HG03108 (cell line): ENCODE data around the gene CACNA2D3.
"Not testable (repeated sequence)": the region's sequence is repeated elsewhere in the genome, so short reads cannot be mapped to it uniquely, and the experiment has no call there.

Experiments used
- ATAC-seq: cut with Tn5 transposase; IDR thresholded peaks from one replicate; pipeline ENCODE4 v1.9.1; 2021; ENCODE audit warnings: moderate library complexity; ENCODE audit not compliant: unreplicated experiment

Gene CACNA2D3

DNA sequence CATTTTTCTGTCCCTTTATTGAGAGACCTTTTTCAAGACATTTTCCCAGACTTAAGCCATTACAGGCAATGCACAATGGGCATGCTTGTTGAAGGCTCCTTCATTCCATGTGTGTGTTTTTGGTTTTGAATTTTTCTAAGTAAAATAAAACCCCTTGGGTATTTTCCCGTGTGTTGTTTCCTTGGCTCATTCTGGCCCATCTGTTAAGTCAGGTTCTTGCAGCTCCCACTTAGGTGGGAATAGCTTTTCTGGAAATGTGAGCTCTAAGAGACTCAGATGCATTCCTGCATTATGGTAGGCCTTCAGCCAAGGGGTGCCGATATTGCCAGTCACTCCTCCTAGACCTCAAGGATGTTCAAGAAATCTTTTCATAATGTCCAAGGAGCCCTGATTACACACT lies 314.9 kb downstream of the CACNA2D3 start:
- ATAC-seq: no peak

DNA sequence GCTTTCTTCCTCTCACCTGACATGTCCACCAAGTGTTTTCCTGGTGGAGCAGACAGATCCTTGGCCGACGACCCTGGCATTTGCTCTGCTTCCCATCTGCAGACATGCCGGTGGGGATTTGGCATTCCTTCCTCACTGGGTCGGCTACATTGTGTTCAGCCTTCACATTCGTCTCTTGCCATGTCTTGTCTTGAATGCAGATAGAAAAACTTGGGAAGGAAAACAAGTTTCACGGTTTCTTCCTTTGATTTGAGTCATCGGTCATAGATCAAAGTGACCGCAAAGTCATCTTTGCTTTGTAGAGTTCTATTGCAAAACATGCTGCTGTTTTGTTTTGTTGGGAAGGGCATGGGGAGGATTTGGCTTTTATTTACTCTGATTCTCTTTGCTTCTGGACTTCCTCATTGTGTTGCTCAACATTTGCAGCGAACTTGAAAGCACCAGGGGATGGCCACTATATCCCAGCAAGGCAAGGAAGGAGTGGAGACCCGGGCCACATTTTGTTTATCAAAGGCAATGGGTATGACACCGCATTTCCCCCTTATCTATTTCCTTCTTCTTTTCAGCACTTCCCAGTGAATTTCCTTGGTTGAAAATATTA lies 321.3 kb downstream of the CACNA2D3 start:
- no peak for ATAC-seq

DNA sequence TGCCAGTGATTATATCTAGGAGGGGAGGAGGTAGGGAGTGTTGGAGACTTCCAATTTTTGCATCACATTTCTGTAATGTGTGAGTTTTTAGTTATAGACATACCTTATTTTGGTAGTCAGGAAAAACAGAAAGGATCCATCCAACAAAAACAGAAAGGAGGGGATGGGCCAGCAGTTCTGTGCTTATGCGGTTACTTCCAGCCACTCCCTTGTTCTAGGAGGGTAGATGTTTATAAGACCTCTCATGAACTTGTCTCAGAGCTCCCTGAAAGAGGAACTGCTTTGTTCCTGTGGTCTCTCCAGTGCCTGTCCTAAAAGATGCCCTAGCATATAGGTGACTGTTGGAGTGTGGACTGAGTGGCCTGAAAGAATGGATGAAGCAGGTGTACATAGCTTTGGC lies 323.3 kb downstream of the CACNA2D3 start:
- ATAC-seq: no peak

DNA sequence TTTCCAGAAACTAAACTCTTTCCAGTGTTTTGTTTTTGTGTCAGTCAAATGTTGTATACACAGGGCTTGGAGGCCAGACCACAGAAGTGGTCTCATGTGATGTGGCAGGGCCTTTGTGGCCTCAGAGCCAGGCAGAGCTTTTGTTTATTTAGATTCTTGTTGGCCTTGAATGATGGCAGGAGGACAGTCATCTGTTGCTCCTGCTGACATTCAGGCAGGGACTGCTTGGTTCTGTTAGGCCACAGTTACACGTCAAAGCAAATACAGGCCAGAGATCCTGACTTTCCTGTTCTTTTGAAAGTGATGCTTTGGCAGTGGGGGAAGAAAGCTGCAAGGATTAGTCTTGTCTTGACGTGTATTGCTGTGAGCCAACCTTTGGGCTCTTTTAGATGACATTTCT lies 325.1 kb downstream of the CACNA2D3 start:
- no peak for ATAC-seq

DNA sequence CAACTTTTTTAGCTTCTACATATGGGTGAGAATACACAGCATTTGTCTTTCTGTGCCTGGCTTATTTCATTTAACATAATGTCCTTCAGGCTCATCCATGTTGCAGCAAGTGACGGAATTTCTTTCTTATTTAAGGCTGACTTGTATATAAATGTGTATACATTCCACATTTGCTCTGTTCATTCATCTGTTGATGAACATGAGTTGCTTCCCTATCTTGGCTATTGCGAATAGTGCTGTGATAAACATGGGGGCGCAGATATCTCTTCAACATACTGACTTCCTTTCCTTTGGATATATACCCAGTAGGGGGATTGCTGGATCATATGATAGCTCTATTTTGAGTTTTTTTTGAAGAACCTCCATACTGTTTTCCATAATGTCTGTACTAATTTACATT lies 332.5 kb downstream of the CACNA2D3 start:
- ATAC-seq: no peak

DNA sequence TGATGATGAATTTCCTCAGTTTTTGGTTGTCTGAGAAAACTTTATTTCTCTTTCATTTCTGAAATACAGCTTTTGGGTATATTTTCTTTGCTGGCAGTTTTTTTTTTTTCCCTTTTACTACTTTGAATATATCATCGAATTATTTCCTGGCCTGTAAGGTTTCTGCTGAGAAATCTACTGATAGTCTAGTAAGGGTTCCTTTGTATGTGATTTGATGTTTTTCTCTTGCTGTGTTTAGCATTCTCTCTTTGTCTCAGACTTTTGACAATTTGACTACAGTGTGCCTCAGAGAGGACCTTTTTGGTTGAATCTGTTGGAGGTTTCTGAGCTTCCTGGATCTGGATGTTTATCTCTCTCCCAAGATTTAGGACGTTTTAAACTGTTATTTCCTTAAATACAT lies 336.0 kb downstream of the CACNA2D3 start:
- no peak for ATAC-seq

DNA sequence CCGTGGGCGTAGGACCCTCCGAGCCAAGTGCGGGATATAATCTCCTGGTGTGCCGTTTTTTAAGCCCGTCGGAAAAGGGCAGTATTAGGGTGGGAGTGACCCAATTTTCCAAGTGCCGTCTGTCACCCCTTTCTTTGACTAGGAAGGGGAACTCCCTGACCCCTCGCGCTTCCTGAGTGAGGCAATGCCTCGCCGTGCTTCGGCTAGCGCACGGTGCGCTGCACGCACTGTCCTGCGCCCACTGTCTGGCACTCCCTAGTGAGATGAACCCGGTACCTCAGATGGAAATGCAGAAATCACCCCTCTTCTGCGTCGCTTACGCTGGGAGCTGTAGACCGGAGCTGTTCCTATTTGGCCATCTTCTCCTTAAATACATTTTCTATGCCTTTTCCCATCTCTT lies 342.2 kb downstream of the CACNA2D3 start:
- not testable (repeated sequence) for ATAC-seq

DNA sequence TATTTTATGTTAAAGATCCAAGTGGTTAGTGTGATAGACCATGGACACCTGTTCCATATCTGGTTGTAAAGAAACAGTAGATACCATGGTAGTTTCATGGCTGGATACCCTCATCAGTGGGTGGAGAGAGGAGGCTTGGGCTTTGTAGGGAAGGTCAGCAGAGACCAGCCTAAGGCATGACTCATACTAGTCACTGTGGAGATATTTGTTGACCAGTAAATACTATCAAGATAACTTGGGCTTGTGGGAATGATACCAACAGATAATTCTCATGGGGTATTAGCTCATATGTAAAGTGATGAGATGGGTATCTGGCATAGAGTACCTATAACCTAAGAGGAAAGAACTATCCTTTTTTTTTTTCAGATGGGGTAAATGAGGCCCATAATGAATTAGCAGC lies 354.5 kb downstream of the CACNA2D3 start:
- no peak for ATAC-seq

DNA sequence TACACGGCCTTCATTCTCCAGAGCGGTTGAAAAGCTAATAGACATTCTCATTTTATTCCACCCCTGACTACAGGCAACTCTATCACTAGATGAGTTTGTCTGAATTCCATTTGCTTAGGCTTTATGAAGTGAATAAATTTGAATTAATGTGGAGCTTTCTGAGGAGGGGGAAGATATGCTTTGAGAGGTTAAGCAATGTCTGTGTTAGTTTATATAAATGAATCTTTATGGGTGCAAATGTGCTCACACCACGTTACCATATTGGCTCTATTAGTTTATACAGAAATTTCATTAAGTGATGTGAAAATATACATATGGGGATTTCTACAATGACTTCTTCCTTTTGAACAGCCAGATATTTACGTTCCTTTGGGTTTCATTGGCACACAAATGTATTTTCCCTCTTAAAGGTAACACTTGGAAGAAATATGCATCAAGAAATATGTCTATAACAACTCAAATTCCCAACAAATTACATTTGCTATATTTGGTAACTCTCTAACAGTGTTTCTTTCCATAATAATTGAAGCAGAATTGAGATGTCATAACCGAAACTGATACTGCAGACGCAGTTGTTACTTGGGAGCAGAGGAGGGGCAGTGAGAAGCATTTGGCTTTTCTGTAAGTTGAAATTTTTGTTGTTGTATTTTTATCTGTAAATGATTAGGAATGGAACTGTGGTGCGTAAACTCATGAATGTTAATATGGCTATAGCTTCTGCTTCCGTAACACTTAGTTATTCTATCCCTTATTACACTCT lies 359.4 kb downstream of the CACNA2D3 start:
- no peak for ATAC-seq

DNA sequence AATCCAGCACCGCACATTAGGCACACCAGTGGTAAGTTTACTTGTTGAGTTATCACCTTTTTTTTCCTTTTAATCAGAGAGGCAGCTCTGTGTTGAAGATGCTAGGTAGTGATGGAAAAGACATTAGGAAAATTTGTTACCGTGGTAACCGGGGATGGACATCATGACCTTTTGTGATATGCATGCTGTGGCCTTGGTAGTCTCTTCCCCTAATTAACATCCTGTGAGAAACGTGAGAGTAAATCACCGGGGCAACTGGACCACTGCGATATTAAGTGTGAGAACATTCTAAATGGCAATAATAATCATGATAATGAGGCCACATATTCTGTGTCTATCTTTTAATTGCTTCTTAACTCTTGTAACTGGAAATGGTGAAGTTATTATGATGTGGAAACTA lies 362.0 kb downstream of the CACNA2D3 start:
- ATAC-seq: no peak

DNA sequence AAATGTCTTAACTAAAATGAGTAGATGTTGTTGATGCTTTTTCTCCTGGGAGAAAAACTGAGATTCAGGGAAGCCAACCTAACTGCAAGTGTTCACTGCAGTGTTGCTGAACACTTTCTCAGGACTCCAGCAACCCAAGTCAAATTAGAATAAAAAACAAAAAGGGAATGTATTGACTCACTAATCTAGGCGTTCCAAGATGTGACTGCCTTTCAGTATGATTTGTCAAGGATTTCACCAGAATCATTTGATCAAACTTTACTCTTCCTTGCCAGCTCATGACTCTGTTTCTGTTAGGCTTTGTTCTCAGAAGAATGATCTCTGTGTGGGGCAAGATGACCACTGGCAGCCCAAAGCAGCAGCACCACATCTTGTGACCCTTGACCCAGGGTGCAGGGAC lies 364.0 kb downstream of the CACNA2D3 start:
- no peak for ATAC-seq

DNA sequence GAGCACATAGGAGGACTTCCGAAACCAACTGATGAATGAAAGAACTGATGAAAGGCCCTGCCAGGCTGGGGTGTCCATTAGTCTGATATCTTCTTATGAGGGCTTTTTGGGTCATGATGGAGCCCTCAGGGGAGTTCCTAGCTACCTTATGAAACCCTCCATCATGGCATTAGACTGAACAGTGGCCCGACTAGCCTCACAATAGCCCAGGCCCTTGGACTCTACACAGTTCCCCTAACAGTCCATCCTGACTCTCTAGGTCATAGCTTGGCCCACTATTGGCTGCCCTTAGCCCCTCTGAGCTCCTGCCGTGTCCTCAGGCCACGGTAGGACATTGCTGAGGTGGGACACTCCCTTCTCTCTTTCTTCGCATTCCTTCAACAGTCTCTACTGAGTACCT lies 365.9 kb downstream of the CACNA2D3 start:
- no peak for ATAC-seq

DNA sequence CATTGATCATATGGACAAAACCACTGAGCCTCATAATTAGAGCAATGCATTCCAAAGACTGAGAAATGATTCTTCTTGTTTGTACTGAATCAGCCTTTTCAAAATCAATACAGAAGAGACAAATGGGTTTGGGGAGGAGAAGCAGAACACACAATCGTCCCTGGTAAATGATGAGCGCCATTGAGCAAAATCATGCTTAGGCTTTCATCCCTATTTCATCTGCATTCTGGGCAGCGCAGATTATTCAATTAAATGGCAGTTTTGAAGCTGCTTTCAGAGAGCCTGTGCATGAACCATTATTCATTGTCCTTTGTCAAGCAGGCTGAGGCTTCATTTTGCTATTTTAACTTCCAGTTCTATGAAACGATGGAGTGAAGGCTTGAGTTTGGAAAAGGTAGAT lies 371.9 kb downstream of the CACNA2D3 start:
- no peak for ATAC-seq

DNA sequence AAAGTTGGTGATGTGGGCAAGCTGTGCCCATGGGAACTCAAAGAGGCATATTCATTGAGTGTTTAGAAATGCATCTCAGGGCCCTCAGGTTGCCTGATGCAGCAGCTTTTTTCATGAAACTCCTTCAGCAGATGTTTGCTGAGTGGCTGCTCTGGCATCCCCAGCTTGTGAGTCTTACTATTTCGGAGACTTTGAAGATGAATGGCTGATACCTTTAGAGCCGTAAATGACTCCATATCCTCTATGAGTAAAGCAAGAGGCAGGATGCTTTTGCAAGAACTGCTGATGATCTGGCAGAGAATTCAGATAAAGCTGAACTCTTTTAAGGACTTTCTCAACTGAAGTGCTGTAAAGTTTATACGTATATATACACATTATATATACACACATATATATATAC lies 384.3 kb downstream of the CACNA2D3 start:
- no peak for ATAC-seq

DNA sequence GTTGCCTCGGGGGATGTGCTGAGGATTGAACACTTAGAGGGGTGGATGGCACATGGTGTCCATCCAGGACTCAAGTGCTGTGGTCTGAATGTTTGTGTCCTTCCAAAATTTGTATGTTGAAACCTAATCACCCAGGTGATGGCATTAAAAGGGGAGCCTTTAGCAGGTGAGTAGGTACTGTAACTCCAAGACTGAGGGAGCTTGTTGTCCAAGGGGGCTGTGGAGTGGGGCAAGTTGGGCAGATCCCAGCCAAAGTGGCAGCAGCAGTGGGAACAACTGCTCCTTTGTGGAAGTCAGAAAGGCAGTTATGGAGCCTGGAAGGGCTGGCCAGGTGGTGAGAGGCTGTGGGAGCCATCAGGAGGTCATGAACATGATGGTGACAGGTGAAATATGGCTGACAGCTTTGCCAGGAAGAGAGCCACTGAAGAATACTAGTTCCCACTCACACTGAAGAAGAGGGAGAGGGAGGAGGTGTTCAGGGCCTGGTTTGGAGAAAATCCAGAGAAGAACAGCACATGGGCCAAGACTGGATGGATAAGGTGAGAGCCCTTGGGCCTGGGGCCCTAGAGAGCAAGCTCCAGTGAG lies 385.6 kb downstream of the CACNA2D3 start:
- ATAC-seq: no peak

DNA sequence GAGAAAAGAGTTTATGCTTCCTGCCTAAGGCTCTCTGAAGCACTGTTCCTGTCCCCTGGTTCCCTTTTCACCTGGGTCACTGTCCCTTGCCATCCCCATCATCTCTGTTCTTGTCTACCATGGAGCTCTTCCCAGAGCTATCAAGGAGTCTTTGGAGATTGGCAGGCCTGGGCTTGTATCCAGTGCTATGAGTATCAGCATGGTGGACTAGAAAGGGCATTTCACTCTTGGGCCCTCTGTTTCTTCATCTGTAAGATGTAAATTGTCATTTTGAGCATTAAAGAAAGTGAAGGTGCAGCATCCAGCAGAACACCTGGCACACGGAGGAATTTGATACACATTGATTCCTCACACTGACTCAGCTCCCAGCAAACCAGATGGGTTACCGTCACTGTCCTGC lies 388.2 kb downstream of the CACNA2D3 start:
- ATAC-seq: no peak

DNA sequence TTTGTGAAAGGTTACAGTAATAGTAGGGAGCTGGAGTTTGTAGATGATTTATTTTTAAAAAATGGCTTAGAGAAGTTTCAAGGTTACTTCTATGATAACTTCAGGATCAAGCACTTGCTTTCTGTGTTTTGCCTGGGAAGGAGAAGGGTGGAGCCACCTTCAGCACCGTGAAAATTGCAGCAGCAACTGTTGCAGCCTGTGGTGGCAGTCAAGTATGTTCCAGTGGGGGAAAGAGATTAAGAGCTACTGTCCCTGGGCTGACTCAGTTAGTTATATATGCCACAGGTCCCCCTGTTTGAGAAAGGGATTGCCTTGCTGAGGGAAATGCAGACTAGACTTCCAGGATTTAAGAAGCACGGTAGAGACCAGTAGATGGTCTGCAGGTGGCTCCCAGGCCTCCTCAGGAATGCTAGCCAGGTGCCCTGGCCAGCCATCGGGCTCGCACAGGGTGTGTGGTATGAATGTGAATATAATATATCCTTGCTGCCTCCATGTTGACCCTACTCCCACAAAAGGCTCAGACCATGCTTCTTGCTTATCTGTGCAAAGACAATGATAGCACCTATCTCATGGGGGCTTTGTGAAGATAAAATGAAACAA lies 389.5 kb downstream of the CACNA2D3 start:
- ATAC-seq: no peak

DNA sequence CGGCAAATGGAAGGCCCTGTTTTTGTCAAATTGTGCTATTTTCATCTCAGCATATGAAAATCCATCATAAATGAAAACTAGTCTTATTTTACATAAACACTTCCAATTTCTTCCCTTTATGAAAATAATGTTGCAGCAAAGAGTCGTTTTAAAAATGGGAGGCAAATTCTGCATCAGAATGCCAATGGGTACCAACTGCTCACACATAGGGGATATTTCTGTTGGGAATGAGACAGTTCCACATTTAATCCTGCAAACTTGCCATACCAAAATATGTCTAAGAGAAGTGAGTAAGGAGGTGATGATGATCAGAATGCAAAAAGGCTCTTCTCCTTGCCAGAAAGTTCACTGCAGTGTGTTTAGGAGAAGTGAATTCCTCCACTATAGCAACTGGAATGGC lies 391.7 kb downstream of the CACNA2D3 start:
- no peak for ATAC-seq

DNA sequence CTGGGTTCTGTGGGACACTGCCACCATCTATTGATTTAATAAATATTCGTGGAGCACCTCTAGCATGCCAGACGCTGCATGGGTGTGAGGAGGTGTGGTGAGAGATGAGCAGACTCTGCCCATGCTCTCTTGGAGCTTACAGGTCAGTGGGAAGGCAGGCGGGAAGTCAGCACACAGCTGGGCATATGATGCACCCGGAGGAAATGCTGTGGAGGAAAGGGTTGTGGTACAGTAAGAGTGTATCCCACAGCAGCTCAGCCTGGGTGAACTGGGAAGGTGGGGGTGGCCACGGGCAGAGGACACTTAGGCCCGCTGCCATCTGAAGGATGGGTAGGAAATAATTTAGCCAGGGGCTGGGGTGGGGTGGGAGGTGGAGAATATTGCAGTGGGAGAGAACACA lies 392.1 kb downstream of the CACNA2D3 start:
- no peak for ATAC-seq

DNA sequence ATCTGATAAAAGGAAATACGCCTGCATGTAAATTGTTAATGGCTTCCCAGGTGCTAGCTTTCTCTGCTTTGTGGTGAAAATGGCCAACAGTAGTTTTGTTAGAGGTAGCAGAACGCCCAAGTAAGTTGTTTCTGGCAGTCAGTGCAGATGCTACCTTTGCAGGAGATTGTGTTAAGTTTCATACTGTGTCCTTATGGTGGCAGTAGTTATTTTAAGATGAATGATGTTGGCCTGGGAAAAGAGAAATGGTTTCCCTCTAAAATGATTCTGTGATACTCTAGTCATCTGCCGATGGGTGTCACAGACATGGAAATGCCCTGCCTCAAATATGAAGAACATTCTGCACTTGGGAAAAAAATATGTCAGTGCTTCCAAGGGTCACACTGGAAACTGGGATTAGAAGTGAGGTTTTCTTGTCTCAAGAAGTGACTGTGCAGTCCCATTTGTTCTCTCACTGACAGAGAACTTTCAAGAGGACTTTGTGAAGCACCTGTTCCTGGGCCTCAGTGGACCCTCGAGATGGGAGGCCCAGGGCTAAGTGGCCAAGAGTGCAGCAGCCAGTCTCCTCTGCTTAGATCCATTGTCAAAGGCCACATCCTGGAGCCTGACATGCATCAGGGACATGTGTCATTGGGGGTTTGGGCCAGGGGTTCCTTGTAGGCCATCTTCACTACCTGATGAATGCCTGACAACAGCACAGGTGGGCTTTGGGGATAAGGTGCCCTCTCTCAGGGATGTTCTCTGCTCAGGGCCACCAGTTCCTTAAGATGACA lies 393.3 kb downstream of the CACNA2D3 start:
- ATAC-seq: no peak

DNA sequence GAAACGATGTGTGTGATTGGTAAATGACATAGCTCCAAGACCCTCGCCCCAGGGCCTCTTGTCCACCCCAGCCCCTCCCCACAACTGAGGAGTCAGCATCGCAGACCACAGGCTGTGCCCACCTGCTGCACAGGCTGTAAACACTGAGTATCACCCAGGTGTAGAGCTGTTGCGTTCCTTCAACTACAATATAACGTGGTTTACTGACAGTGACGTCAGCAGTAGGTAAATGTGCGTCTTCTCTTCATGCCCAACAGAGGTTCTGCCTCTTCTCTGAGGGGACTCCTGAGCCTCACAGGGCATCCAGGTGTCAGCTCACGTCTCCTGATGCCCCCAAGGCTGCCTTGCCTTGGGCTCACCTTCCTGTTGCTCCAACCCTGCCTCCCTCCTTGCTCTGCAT lies 395.1 kb downstream of the CACNA2D3 start:
- no peak for ATAC-seq
